ENCODE data around the gene MOCOS.

Gene MOCOS

GRCh38 chr18:36256094-36256493 lies 68.8 kb downstream of the MOCOS start:
- no peak for DNase-seq (ENCODE audit: low read depth)
- H3K4me3 ChIP-seq (ENCODE audit: low read length), result no peak overlapping the region
- no peak for TF ChIP-seq CTCF (IDR thresholded peaks at IDR 0.05; ENCODE audit: insufficient read depth, low read depth, low read length, missing control alignments)

- DNase-seq (ENCODE audit: low read depth), result no peak
- no peak overlapping the region for H3K4me3 ChIP-seq (ENCODE audit: low read length)
- no peak for TF ChIP-seq CTCF (IDR thresholded peaks at IDR 0.05; ENCODE audit: insufficient read depth, low read depth, low read length, missing control alignments)
Observed at GRCh38 chr18:36262971-36263370, 75.7 kb downstream of the MOCOS start.

- DNase-seq (ENCODE audit: low read depth), result no peak
- H3K4me3 ChIP-seq (ENCODE audit: low read length), result no peak overlapping the region
Observed at GRCh38 chr18:36264283-36264682, 77.0 kb downstream of the MOCOS start.

GRCh38 chr18:36265015-36265414 lies 77.7 kb downstream of the MOCOS start:
- TF ChIP-seq CTCF (IDR thresholded peaks at IDR 0.05; ENCODE audit: insufficient read depth, low read depth, low read length, missing control alignments), result no peak
- DNase-seq (ENCODE audit: low read depth), result no peak
- H3K4me3 ChIP-seq (ENCODE audit: low read length), result no peak overlapping the region

More at GRCh38 chr18:36264283-36264682, 77.0 kb downstream of the MOCOS start:
- no peak for TF ChIP-seq CTCF (IDR thresholded peaks at IDR 0.05; ENCODE audit: insufficient read depth, low read depth, low read length, missing control alignments)

GRCh38 chr18:36269157-36269556 lies 81.9 kb downstream of the MOCOS start:
- no peak overlapping the region for H3K4me3 ChIP-seq (ENCODE audit: low read length)
- DNase-seq (ENCODE audit: low read depth), result no peak
- no peak for TF ChIP-seq CTCF (IDR thresholded peaks at IDR 0.05; ENCODE audit: insufficient read depth, low read depth, low read length, missing control alignments)

GRCh38 chr18:36271153-36271552 lies 83.9 kb downstream of the MOCOS start:
- DNase-seq (ENCODE audit: low read depth), result no peak
- no peak for TF ChIP-seq CTCF (IDR thresholded peaks at IDR 0.05; ENCODE audit: insufficient read depth, low read depth, low read length, missing control alignments)
- H3K4me3 ChIP-seq (ENCODE audit: low read length), result no peak overlapping the region

GRCh38 chr18:36273347-36273746 lies 86.0 kb downstream of the MOCOS start:
- no peak for TF ChIP-seq CTCF (IDR thresholded peaks at IDR 0.05; ENCODE audit: insufficient read depth, low read depth, low read length, missing control alignments)
- DNase-seq (ENCODE audit: low read depth), result no peak
- no peak overlapping the region for H3K4me3 ChIP-seq (ENCODE audit: low read length)
